HepG2 (cell line): ENCODE results near the gene DAB2.

Source experiments
- CHCHD3 ChIP-seq: sonication (generic); formaldehyde crosslinking; IDR thresholded peaks from 2 replicates; pipeline ENCODE4 v1.8.0; 2022; ENCODE audit warnings: mild to moderate bottlenecking, missing genetic modification reagents, moderate library complexity
- ZNF564 ChIP-seq: sonication (generic); formaldehyde crosslinking; IDR thresholded peaks from 2 replicates; pipeline ENCODE4 v1.8.1; 2023; ENCODE audit warnings: mild to moderate bottlenecking, missing genetic modification reagents

DNA sequence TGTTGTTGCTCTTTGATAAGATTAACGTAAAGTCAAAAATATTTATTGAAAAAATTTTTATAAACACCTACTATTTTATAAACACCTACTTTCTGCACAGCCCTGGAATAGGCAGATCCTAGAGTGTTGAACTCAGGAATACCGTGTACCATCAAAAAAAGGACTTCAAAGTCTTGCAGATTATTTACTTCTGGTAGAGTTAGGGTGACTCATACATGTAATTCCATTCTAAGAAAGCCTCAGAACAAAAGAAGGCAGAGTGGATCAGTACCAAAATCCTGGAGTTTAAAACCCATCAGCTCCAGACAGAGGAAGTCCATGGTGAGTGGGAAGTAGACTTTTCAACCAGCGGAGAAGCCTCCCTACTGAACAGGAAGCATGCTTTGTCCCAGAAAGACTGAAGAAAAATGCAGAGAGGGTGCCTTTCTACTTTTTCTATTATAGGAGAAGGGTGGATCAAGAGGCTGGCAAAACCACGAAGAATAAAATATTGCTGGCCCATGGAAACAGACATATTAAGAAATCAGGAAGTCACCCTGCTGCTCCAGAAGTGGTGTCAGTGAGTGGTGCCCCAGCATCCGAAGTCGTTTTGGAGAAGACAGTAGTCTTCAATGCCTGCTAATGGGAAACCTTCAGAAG, 45.1 kb upstream of the DAB2 start:
- no peak for TF ChIP-seq CHCHD3 (CRISPR knock-in tag)
- TF ChIP-seq ZNF564 = no peak
